ENCODE data around the gene BAG2. TPM values are rescaled to one million over a fixed set of nuclear protein-coding genes. Genes with fewer than 3 reads are reported as not detected.
A peak's percentile ranks its signal among the peaks of the same experiment; 100 is the strongest.

Gene BAG2
- total and polyA plus RNA-seq, 2 donors (not counting 1 experiment from before 2014, with no cell fraction given): 21.1 to 31.5 TPM

DNA sequence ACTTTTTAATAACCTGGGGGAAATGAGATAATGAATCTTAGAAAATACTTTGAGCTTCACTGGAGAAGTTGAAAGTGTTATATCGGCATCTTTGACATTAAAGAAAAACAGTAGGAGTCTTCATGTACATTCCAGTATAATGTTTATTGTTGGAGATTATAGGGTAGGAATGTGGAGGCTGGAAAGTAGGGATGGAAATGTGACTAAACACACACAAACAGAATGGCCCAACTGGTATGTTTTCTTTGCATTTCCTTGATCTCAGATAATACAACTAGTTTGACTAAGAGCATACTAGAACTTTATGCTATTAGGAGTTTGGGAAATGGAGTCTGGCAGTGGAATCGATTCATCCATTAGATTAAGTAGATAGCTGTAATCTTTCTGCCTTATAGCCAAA lies 10.1 kb upstream of the BAG2 start:
- no peak overlapping the region for H3K4me3 ChIP-seq (replicated peaks in 1 of 4; ENCODE audit: control extremely low read depth in 1 of 4, insufficient read depth in 1 of 4, low read depth in 3 of 4, low read length in 4 of 4)
- H3K4me2 ChIP-seq (ENCODE audit: extremely low read depth, insufficient read depth, low read length): no peak overlapping the region
- H3K36me3 ChIP-seq (ENCODE audit: control insufficient read depth, insufficient read depth, low read length): no peaks in the 10 kb centered on the region
- H3K27ac ChIP-seq (ENCODE audit: insufficient read depth, low read length): no peak overlapping the region
- H3K27me3 ChIP-seq (ENCODE audit: control insufficient read depth, insufficient read depth, low read length): no peaks in the 10 kb centered on the region
- H2AFZ ChIP-seq (ENCODE audit: low read length): no peak overlapping the region
- H3K79me2 ChIP-seq (ENCODE audit: control insufficient read depth, insufficient read depth, low read length): no peaks in the 10 kb centered on the region
- no peaks in the 10 kb centered on the region for H3K4me1 ChIP-seq (ENCODE audit: control insufficient read depth, extremely low read depth, insufficient read depth, low read length)
- H3K9me3 ChIP-seq (ENCODE audit: control insufficient read depth, insufficient read depth, low read depth, low read length): no peaks in the 10 kb centered on the region
- no peaks in the 10 kb centered on the region for H4K20me1 ChIP-seq (ENCODE audit: control insufficient read depth, extremely low read depth, insufficient read depth, low read length)
- no peak for DNase-seq (ENCODE audit: low read depth in 2 of 2)
- TF ChIP-seq EZH2 (IDR thresholded peaks at IDR 0.05; ENCODE audit: low read length, missing control alignments): no peak
- TF ChIP-seq CTCF (conservative IDR thresholded peaks at IDR 0.05 in 1 of 2, IDR thresholded peaks at IDR 0.05 in 1 of 2; ENCODE audit: low read depth in 1 of 2, low read length in 2 of 2): no peak
- H3K9ac ChIP-seq (ENCODE audit: insufficient read depth, low read length): no peak overlapping the region

- DNase-seq (ENCODE audit: low read depth in 2 of 2): peak; percentile 14 to 44
- Histone ChIP-seq H3K36me3 (ENCODE audit: control insufficient read depth, insufficient read depth, low read length) (no peaks in the 10 kb centered on the region), H3K4me2 (ENCODE audit: extremely low read depth, insufficient read depth, low read length) (no peak overlapping the region), H3K27ac (ENCODE audit: insufficient read depth, low read length) (no peak overlapping the region), H3K4me3 (replicated peaks in 1 of 4; ENCODE audit: control extremely low read depth in 1 of 4, insufficient read depth in 1 of 4, low read depth in 3 of 4, low read length in 4 of 4) (no peak overlapping the region), H3K4me1 (ENCODE audit: control insufficient read depth, extremely low read depth, insufficient read depth, low read length) (no peaks in the 10 kb centered on the region), H3K9me3 (ENCODE audit: control insufficient read depth, insufficient read depth, low read depth, low read length) (no peaks in the 10 kb centered on the region), H2AFZ (ENCODE audit: low read length) (no peak overlapping the region), H3K79me2 (ENCODE audit: control insufficient read depth, insufficient read depth, low read length) (no peaks in the 10 kb centered on the region), H3K9ac (ENCODE audit: insufficient read depth, low read length) (no peak overlapping the region), H4K20me1 (ENCODE audit: control insufficient read depth, extremely low read depth, insufficient read depth, low read length) (no peaks in the 10 kb centered on the region), H3K27me3 (ENCODE audit: control insufficient read depth, insufficient read depth, low read length) (no peaks in the 10 kb centered on the region)
- TF ChIP-seq CTCF (conservative IDR thresholded peaks at IDR 0.05 in 1 of 2, IDR thresholded peaks at IDR 0.05 in 1 of 2; ENCODE audit: low read depth in 1 of 2, low read length in 2 of 2) (no peak), EZH2 (IDR thresholded peaks at IDR 0.05; ENCODE audit: low read length, missing control alignments) (no peak)
Observed at GRCh38 chr6:57162516-57162915, 9.6 kb upstream of the BAG2 start.

GRCh38 chr6:57163956-57164355 lies 8.2 kb upstream of the BAG2 start:
- Histone ChIP-seq H2AFZ (ENCODE audit: low read length) (no peak overlapping the region), H3K27me3 (ENCODE audit: control insufficient read depth, insufficient read depth, low read length) (no peaks in the 10 kb centered on the region), H3K27ac (ENCODE audit: insufficient read depth, low read length) (no peak overlapping the region), H4K20me1 (ENCODE audit: control insufficient read depth, extremely low read depth, insufficient read depth, low read length) (no peaks in the 10 kb centered on the region), H3K4me3 (replicated peaks in 1 of 4; ENCODE audit: control extremely low read depth in 1 of 4, insufficient read depth in 1 of 4, low read depth in 3 of 4, low read length in 4 of 4) (no peak overlapping the region), H3K4me1 (ENCODE audit: control insufficient read depth, extremely low read depth, insufficient read depth, low read length) (no peaks in the 10 kb centered on the region), H3K9ac (ENCODE audit: insufficient read depth, low read length) (no peak overlapping the region), H3K36me3 (ENCODE audit: control insufficient read depth, insufficient read depth, low read length) (no peaks in the 10 kb centered on the region), H3K4me2 (ENCODE audit: extremely low read depth, insufficient read depth, low read length) (no peak overlapping the region), H3K79me2 (ENCODE audit: control insufficient read depth, insufficient read depth, low read length) (no peaks in the 10 kb centered on the region), H3K9me3 (ENCODE audit: control insufficient read depth, insufficient read depth, low read depth, low read length) (no peaks in the 10 kb centered on the region)
- DNase-seq (ENCODE audit: low read depth in 2 of 2): no peak
- TF ChIP-seq CTCF (conservative IDR thresholded peaks at IDR 0.05 in 1 of 2, IDR thresholded peaks at IDR 0.05 in 1 of 2; ENCODE audit: low read depth in 1 of 2, low read length in 2 of 2) (no peak), EZH2 (IDR thresholded peaks at IDR 0.05; ENCODE audit: low read length, missing control alignments) (no peak)

All from fibroblast of lung (primary cell).